ENCODE results near the gene SLC7A6.

Gene SLC7A6

GRCh38 chr16:68310437-68310773 lies 46.1 kb downstream of the SLC7A6 start:
- no peak for DNase-seq

DNA sequence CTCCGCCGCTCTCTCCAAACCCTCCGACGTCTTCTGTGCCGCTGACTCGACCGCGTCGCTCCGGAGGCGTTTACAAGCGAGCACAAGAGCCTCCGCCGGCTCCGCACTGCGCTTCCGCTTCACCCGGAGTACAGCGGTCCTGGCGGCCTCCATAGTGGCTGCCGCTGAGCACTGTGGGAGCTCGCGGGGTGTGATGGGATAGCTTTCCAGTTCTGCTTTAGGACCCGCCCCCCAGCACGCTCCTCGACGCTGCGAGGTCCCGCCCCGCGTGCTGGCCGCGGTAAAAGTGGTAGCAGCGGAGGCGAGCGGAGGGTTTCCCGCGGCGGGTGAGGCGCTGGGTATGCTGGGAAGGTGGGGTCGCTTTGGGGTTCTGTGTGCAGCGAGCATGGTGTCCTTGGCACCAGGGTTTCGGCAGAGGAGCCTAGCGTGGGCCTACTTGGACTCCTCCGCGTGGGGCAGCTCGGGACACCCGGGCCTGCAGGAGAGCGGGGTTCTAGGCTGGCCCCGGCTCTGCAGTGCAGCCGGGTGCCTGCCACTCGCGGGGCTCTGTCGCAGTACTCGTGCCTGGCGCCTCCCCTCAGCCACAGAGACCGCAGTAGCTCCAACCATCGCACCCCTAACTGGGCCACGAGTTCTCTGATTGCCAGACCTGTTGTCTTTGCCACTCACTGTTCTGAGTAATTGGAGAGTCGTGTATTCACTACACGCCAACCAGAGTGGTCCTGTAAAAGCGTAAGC lies 46.6 kb downstream of the SLC7A6 start, which contains the start of the genes PRMT7 and SLC7A6OS:
Gene PRMT7, plus strand, starts transcription at position 246 of the 738 bp plus-strand sequence. CDS start 4,961 bp downstream, outside the sequence.
Gene SLC7A6OS, minus strand, starts transcription at position 173 of the 738 bp plus-strand sequence. Its CDS starts 20 bp downstream, at position 153.
- DNase-seq = peak; percentile 47 to 92 (median 86)

GRCh38 chr16:68313116-68313515 lies 48.8 kb downstream of the SLC7A6 start:
- no peak for DNase-seq

DNA sequence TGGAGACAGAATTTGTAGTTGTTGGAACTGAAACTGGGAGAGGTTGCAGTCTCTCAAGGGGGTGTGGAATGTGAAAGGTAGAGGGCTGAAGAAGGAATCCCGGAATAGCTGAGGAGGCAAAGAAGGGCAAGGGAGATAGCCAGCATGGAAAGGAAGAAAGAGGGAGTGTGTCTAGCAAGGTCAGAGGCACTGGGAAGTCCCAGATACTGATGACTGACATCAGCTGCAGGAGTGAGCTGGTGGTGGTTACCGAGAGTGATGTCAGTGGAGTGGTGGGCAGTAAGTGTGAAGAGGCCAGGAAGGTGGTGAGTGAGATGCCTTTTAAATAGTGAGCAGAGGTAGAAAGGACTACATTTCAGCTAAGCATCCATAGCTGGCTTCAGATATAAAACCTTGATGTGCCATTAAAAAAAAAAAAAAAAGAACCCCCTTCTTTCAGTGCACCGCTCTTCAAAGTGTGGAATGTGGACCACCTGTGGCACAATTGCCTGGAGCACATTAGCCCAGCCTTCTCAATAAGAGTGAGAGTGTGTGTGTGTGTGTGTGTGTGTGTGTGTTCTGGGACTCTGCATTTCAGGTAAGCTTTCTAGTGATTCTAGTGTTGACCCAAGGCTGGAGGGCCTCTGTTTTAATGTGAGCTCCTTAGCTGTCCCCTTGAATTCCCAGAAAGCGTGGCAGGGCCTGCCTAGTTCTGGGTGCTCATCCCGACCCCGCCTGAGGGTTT lies 55.0 kb downstream of the SLC7A6 start:
- no peak for DNase-seq

DNA sequence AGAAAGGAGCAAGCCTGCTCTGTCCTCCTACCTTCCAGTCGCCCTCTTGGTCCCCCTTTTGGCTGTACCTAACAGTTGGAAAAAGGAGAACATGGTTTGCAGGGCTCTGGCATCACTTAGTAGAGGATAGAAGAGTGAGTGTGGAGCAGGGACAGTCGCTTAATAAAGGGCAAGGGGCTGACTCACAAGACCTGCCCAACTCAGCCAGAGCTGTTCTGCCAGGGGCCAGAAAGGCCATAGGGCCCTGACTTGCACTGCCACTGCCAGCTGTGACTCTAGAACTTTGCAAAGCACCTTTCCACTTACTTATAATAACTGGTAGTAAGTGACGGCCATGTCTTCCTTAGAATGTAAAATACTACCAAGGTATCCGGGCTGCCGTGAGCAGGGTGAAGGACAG lies 60.0 kb downstream of the SLC7A6 start:
- no peak for DNase-seq

DNA sequence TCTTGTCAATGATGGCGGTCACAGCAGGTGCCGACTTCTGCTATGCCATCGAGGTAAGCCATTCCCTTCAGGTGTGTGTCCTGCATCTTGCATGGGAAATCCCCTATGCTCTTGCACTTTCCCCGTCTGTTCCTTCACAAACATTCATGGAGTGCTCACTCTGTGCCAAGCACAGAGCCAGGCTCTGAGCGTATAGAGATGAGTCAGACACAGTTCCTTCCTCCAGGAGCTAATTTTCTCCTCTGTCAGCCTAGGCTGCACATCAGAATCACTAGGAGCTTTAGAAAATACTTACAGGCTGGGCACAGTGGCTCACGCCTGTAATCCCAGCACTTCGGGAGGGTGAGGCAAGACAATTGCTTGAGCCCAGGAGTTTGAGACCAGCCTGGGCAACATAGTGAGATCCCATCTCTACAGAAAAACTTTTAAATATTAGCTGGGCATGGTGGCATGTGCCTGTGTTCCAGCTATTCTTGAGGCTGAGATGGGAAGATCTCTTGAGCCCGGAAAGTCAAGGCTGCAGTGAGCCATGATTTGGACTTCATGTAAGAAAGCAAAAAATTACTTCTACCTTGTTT lies 60.5 kb downstream of the SLC7A6 start:
- no peak for DNase-seq

DNA sequence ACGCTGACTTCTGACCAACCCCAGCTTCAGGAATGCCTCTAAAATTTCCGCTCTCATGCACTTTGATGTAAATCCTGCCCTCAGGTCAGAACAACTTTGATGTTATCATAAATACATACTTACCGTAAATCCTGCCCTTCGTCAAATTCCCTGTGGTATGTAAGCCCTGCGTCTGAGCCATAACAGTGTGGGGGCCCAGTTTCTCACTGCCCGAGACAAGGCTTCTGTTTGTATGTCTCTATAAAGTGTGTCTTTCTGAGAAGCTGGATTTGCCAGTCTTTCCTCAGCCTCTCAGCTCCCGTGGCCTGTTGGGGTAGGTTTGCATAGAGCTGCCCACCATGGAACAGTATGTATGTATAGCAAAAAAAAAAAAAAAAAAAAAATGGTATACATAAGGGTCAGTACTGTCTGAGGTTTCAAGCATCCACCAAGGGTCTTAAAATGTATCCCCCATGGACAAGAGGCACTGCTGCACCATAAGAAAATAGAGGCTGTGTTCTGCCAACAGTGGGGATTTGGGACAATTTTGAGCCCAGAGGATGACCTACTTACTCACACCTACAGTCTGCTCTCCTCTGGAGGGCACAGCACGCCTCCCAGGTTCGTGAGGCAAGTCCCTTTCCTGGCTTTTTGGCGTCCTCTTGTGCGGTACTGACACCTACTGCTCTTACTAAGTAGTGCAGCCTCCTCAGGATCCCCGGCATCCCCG lies 64.0 kb downstream of the SLC7A6 start:
- DNase-seq = peak in 13 of 14 donors; percentile 6 to 92 (median 65)

DNA sequence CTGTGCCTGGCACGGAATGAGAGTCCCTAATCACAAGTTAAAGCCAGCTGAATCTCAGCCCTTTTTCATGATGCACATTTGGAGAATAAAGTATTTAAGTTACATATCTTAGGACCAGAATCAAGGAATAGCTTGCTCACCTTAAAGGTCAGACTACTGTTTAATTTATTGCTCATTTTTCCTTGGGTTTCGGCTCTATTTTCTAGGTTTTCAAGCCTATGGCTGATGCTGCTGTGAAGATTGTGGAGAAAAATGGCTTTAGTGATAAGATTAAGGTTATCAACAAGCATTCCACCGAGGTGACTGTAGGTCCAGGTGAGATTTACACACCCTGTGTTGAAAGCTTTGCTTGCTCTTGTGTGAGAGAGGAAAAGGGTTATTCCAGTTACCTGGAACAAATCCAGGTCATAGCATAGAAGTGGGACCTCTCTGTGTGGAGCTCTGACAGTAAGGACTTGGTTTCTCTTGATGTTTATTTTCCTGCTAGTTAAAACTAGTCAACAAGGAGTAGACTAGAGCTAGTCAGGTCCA lies 64.6 kb downstream of the SLC7A6 start:
- peak in 1 of 14 donors; percentile 43 for DNase-seq

DNA sequence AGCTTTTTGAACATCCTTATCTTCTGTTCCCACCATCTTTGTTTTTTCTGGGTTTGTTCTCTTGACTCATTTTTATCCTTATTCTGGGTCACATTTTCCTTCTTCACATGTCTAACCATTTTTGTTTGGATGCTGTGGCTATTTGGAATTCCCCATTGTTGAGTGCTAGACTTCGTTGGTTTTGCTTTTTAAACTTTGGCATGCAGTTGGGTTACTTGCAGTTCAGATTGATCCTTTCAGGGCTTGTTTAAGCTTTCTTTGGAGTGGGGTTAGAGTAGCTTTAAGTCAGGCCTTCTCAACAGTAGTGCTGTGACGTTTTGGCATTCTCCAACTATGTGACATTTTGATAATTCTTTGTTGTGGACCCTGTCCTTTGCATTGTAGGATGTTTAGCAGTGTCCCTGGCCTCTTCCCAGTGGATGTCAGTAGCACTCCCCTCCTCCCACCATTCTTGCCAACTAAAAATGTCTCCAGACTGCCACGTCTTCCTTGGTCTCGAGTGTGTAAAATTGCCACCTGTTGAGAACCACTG lies 67.6 kb downstream of the SLC7A6 start:
- DNase-seq = no peak

DNA sequence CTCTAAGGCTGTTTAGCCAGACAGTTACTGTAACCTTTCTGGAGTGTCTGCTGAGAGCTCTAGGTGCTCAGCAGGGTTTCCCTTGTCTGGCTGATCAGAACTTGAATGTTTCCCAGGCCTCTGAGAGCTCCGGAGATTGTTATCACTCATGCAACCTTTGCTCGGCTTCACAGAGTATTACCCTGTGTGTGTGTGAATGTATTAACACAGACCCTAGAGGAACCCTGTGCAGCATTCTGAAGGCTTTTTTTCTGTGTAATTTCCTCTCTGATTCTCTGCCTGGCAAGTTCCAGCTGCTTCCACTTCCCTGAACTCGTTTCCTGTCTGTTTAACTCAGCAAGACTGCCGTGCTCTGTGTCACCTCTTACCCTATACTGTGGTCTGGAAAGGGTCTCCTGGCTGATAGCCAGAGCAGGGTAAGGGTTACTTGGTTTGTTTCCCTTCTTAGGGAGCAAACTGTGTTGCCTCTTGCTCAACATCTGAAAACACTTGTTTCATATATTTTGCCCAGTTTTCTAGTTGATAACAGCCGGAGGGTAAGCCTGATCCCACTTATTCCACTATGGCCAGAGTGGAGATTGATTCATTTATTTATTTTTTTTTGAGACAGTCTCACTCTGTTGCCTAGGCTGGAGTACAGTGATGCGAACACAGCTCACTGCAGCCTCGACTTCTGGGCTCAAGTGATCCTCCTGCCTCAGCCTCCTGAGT lies 68.2 kb downstream of the SLC7A6 start:
- DNase-seq = peak in 5 of 14 donors; percentile 2 to 53 (median 27)

GRCh38 chr16:68335175-68335574 lies 70.8 kb downstream of the SLC7A6 start:
- no peak for DNase-seq

GRCh38 chr16:68338326-68339119 lies 74.2 kb downstream of the SLC7A6 start:
- DNase-seq = no peak

- DNase-seq = no peak
These were observed 74.9 kb downstream of the SLC7A6 start for GRCh38 chr16:68339214-68339613.

GRCh38 chr16:68342620-68343019 lies 78.3 kb downstream of the SLC7A6 start:
- no peak for DNase-seq

DNA sequence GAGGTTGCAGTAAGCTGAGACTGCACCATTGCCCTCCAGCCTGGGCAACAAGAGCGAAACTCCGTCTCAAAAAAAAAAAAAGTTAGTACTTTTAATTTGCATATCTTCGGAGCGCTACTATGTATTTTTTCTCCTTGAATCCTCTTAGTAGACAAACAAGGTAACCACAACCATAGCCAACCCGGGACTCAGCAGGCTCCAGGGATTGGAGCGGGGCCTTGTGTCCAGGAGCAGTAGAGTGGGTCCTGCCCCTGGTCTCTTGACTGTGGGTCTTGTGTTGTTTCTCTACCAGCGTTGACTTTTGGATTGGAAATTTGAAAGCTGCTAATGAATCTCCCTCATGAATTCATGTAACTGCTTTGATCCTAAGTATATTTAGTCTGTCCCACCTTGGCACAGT lies 78.8 kb downstream of the SLC7A6 start:
- DNase-seq = no peak

- no peak for DNase-seq
These were observed 79.9 kb downstream of the SLC7A6 start for GRCh38 chr16:68344252-68344651.

- DNase-seq = no peak
These were observed 81.1 kb downstream of the SLC7A6 start for GRCh38 chr16:68345351-68345810.

DNA sequence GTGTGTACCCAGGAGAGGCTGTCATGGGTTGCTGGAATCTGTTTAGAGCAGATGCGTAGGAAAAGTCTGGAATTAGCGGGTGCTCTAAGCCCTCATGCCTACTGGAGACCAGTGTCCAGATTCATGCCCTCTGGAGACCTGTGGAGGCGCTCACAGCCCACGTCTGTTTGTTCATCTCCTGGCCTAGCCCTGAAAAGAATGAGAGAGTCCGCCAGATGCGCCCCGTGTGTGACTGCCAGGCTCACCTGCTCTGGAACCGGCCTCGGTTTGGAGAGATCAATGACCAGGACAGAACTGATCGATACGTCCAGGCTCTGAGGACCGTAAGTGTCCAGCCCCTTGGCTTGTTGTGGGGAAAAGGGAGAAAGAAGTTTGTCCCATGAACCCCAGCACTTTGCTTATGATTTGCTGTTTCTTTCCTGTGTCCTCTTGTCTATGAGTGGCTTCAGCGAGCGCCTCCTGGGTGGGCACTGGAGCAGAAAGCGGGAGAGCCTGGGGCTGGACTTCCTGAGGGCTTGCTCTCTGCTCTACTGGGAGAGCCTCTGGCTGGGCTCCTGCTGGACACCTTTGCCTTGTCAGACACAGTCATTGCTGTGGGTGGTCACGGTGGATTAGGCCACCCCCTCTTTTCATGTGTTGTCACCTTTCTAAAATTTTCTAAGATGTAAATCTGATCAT lies 81.8 kb downstream of the SLC7A6 start:
- no peak for DNase-seq

DNA sequence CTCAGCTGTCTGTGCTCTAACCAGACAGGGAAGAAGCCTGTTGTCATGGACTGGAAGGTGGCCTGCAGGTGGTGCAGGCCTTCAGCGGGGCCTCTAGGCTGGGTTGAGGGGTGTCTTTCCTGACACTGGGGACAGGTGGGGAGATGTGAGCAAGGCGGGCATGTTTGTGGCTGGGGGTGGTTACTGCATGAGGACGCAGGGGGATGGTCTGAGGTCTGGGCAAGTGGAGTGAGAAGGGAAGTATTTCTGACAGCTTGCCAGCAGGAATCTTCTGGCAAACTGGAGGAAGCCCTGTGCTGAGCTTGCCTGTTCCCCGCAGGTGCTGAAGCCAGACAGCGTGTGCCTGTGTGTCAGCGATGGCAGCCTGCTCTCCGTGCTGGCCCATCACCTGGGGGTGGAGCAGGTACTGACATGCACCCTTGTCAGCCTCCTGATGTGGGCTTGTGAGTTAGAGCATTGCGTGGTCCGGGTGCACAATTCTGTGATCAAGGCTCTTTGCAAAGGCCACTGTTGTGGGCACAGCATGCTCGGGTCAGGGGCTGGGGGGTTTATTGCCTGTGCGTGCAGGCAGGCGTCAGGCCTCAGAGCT lies 82.7 kb downstream of the SLC7A6 start:
- no peak for DNase-seq

DNA sequence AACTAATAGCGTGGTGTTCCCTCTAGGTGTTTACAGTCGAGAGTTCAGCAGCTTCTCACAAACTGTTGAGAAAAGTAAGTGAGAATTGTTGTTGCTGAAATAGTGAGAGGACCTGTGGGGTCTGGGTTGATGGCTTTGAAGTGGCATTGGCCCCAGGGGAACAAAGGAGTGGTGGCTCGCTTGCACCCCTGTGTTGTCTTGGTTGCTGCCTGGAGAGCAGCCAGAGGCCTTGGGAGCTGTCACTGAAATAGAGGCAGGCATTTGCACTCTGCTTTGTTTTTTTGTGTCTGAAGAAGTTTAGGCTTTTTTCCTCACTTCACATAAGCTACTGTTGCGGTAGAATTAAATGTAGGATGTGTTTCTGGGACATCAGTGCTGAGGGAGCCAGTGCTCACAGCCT lies 83.3 kb downstream of the SLC7A6 start:
- DNase-seq = no peak

Measured in C1 segment of cervical spinal cord (tissue), 14 donors.